Measurements from ENCODE around the gene TNFRSF4. TPM values are rescaled to one million over a fixed set of nuclear protein-coding genes. Genes with fewer than 3 reads are reported as not detected.

Gene TNFRSF4
- total RNA-seq, 1 donor from 2014 or later: 0.19 TPM

- no peak overlapping the region for H3K27ac Mint-ChIP-seq (ENCODE audit: unreplicated experiment)
- peaks cover 8% of the 10 kb centered on the region for H3K4me1 Mint-ChIP-seq
- TF ChIP-seq, protein P1, sequence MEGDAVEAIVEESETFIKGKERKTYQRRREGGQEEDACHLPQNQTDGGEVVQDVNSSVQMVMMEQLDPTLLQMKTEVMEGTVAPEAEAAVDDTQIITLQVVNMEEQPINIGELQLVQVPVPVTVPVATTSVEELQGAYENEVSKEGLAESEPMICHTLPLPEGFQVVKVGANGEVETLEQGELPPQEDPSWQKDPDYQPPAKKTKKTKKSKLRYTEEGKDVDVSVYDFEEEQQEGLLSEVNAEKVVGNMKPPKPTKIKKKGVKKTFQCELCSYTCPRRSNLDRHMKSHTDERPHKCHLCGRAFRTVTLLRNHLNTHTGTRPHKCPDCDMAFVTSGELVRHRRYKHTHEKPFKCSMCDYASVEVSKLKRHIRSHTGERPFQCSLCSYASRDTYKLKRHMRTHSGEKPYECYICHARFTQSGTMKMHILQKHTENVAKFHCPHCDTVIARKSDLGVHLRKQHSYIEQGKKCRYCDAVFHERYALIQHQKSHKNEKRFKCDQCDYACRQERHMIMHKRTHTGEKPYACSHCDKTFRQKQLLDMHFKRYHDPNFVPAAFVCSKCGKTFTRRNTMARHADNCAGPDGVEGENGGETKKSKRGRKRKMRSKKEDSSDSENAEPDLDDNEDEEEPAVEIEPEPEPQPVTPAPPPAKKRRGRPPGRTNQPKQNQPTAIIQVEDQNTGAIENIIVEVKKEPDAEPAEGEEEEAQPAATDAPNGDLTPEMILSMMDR (conservative IDR thresholded peaks at IDR 0.05): no peak
- peaks cover under 1% of the 10 kb centered on the region for H3K9me3 Mint-ChIP-seq
- H3K4me3 Mint-ChIP-seq: no peak overlapping the region
- no peaks in the 10 kb centered on the region for H3K36me3 Mint-ChIP-seq (ENCODE audit: low read depth)
- no peak for DNase-seq (ENCODE audit: low read depth, low spot score)
- H3K27me3 Mint-ChIP-seq (ENCODE audit: low read depth): peaks cover 5% of the 10 kb centered on the region
Observed at GRCh38 chr1:1189111-1189510, 24.8 kb downstream of the TNFRSF4 start.

- no peaks in the 10 kb centered on the region for H3K36me3 Mint-ChIP-seq (ENCODE audit: low read depth)
- H3K4me3 Mint-ChIP-seq: no peak overlapping the region
- H3K9me3 Mint-ChIP-seq: no peaks in the 10 kb centered on the region
Observed at GRCh38 chr1:1187938-1188337, 26.0 kb downstream of the TNFRSF4 start.

DNA sequence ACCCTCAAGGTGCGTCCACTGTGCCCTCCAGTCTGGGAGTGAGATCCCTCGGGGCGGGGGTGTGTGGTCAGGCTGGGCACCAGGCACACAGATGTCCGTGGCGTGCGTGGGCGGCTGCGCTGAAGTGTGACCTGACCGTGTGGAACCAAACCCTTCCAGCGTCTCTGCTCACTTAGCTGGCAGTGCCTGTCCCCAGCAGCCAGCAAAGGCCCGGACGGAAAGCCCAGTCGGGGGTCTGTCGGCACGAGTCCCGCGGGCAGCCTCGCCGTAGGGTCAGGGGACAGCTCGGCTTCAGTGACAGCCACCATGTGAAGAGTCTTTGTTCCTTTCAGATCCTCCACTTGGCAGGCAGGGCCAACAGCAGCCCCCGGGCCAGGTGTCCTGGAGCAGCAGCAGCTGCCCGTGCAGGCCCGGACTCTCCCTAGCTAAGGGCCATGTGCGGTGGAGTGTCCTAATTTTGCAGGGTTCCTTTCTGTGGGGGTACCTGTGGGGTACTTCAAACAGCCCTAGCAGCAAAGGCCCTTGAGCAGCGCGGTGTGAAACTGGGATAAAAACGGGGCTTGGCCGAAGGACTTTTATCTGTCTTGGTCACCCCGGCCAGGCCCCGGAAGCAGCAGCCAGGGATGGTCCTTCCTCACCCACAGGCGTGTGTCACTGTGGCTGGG lies 28.7 kb downstream of the TNFRSF4 start:
- DNase-seq (ENCODE audit: low read depth, low spot score): no peak
- Mint-ChIP-seq H3K9me3 (no peaks in the 10 kb centered on the region), H3K27me3 (ENCODE audit: low read depth) (peaks cover 2% of the 10 kb centered on the region), H3K27ac (ENCODE audit: unreplicated experiment) (no peak overlapping the region), H3K4me3 (no peak overlapping the region), H3K36me3 (ENCODE audit: low read depth) (no peaks in the 10 kb centered on the region), H3K4me1 (peaks cover 13% of the 10 kb centered on the region)
- TF ChIP-seq, protein P1 (conservative IDR thresholded peaks at IDR 0.05): no peak

More at GRCh38 chr1:1187938-1188337, 26.0 kb downstream of the TNFRSF4 start:
- TF ChIP-seq, protein P1 (conservative IDR thresholded peaks at IDR 0.05): no peak
- Mint-ChIP-seq H3K27ac (ENCODE audit: unreplicated experiment) (no peak overlapping the region), H3K4me1 (peaks cover 8% of the 10 kb centered on the region), H3K27me3 (ENCODE audit: low read depth) (peaks cover 5% of the 10 kb centered on the region)
- no peak for DNase-seq (ENCODE audit: low read depth, low spot score)

DNA sequence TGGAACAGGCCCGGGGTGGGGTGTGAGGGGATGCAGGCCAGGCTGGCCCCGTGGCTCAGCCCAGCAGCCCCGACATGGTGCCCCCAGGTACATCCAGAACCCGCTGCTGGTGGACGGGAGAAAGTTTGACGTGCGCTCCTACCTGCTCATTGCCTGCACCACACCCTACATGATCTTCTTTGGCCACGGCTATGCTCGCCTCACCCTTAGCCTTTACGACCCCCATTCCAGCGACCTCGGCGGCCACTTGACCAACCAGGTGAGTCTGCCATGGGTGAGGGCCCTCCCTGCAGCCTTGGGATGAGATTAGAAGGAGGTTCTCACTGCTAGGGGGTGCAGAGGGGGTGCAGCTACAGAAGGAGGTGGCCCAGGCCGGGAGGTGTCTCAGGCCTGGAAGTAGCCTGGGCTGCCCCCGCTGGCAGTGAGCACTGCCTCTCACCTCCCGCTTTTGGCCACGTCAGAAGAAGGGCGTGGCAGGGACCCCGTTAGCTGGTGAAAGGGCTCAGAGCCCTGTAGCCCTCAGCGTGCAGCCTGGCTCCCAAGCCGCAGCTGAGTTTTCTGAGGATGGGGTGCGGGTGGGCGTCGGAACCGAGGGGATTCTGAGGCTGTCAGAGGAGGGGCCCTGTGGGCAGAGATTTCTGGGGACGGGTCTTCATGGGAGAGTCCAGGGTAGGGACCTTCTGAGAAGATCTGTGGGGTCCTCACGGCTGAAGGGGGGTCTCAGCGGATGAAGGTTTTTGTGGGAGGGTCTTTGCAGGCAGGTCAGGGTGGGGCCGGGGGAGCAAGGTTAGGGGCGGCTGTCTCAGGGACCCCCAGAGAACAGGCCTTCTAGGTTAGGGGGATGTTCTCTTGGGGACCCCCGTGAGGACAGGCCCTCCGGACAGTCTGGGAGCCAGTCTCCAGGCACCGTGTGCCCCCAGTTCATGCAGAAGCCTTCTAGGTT lies 29.8 kb downstream of the TNFRSF4 start:
- H3K9me3 Mint-ChIP-seq: no peaks in the 10 kb centered on the region
- no peak for DNase-seq (ENCODE audit: low read depth, low spot score)

GRCh38 chr1:1183221-1183747 lies 30.7 kb downstream of the TNFRSF4 start:
- no peaks in the 10 kb centered on the region for H3K27me3 Mint-ChIP-seq (ENCODE audit: low read depth)
- no peaks in the 10 kb centered on the region for H3K36me3 Mint-ChIP-seq (ENCODE audit: low read depth)
- H3K4me3 Mint-ChIP-seq: no peak overlapping the region
- H3K9me3 Mint-ChIP-seq: no peaks in the 10 kb centered on the region
- peaks cover 13% of the 10 kb centered on the region for H3K4me1 Mint-ChIP-seq
- no peak overlapping the region for H3K27ac Mint-ChIP-seq (ENCODE audit: unreplicated experiment)
- no peak for DNase-seq (ENCODE audit: low read depth, low spot score)
- TF ChIP-seq, protein P1 (conservative IDR thresholded peaks at IDR 0.05): no peak

More for the DNA sequence above, 29.8 kb downstream of the TNFRSF4 start:
- Mint-ChIP-seq H3K27me3 (ENCODE audit: low read depth) (peaks cover 2% of the 10 kb centered on the region), H3K36me3 (ENCODE audit: low read depth) (no peaks in the 10 kb centered on the region), H3K27ac (ENCODE audit: unreplicated experiment) (no peak overlapping the region), H3K4me1 (peaks cover 13% of the 10 kb centered on the region), H3K4me3 (no peak overlapping the region)
- TF ChIP-seq, protein P1 (conservative IDR thresholded peaks at IDR 0.05): no peak
